ENCODE data around the gene COA6. TPM values are rescaled to one million over a fixed set of nuclear protein-coding genes. Genes with fewer than 3 reads are reported as not detected.
A peak's percentile ranks its signal among the peaks of the same experiment; 100 is the strongest.

Gene COA6
- total and polyA plus RNA-seq, 12 donors, result 22.9 to 84.7 (median 35.6) TPM

GRCh38 chr1:234406871-234407270 is 33.6 kb downstream of the COA6 start:
- Histone ChIP-seq H3K4me1 (replicated peaks in 1 of 2) (no peaks in the 10 kb centered on the region), H3K36me3 (replicated peaks in 1 of 2) (peaks cover 0 to 4% of the 10 kb centered on the region in 2 donors), H3K4me3 (no peak overlapping the region), H3K9me3 (replicated peaks in 1 of 3) (no peaks in the 10 kb centered on the region), H3K27ac (no peak overlapping the region), H3K27me3 (no peaks in the 10 kb centered on the region)
- intact Hi-C loops (cut with DNase I), result no loop called here
- WGBS, 4 donors, result 92 to 97% (median 94%) methylated on average over 4 of the region's 4 CpGs
- no peak for DNase-seq
- TF ChIP-seq POLR2A (IDR thresholded peaks at IDR 0.05) (no peak), CTCF (IDR thresholded peaks at IDR 0.05) (no peak)

- H3K4me3 ChIP-seq, result no peak overlapping the region
- peaks cover 0 to 4% of the 10 kb centered on the region in 2 donors for H3K36me3 ChIP-seq (replicated peaks in 1 of 2)
- no peaks in the 10 kb centered on the region for H3K9me3 ChIP-seq (replicated peaks in 1 of 3)
- H3K4me1 ChIP-seq (replicated peaks in 1 of 2), result no peaks in the 10 kb centered on the region
- H3K27ac ChIP-seq, result no peak overlapping the region
- WGBS, 4 donors, result 93 to 94% (median 93%) methylated on average over 9 of the region's 9 CpGs
- no peak for DNase-seq
- intact Hi-C loops (cut with DNase I), result no loop called here
- H3K27me3 ChIP-seq, result no peaks in the 10 kb centered on the region
- TF ChIP-seq CTCF (IDR thresholded peaks at IDR 0.05), result no peak
- TF ChIP-seq POLR2A (IDR thresholded peaks at IDR 0.05), result no peak
These were observed 35.5 kb downstream of the COA6 start for GRCh38 chr1:234408757-234409156.

- intact Hi-C loops (cut with DNase I), result no loop called here
- Histone ChIP-seq H3K4me1 (replicated peaks in 1 of 2) (no peaks in the 10 kb centered on the region), H3K4me3 (no peak overlapping the region), H3K27me3 (no peaks in the 10 kb centered on the region), H3K36me3 (replicated peaks in 1 of 2) (peaks cover 0 to 4% of the 10 kb centered on the region in 2 donors), H3K27ac (no peak overlapping the region), H3K9me3 (replicated peaks in 1 of 3) (no peaks in the 10 kb centered on the region)
- no peak for TF ChIP-seq POLR2A (IDR thresholded peaks at IDR 0.05)
- TF ChIP-seq CTCF (IDR thresholded peaks at IDR 0.05), result peak in 1 of 6 experiments; percentile 25
- 76 to 82% (median 81%) methylated on average over 5 of the region's 5 CpGs for WGBS, 4 donors
- no peak for DNase-seq
These were observed 36.1 kb downstream of the COA6 start for GRCh38 chr1:234409328-234409727.

GRCh38 chr1:234412830-234413229 is 39.6 kb downstream of the COA6 start:
- no peak for DNase-seq
- Histone ChIP-seq H3K9me3 (replicated peaks in 1 of 3) (no peaks in the 10 kb centered on the region), H3K4me3 (no peak overlapping the region), H3K27ac (no peak overlapping the region), H3K27me3 (no peaks in the 10 kb centered on the region), H3K36me3 (replicated peaks in 1 of 2) (no peaks in the 10 kb centered on the region), H3K4me1 (replicated peaks in 1 of 2) (no peaks in the 10 kb centered on the region)
- WGBS, 4 donors, result 89 to 96% (median 94%) methylated on average over 5 to 11 of the region's 11 CpGs
- intact Hi-C loops (cut with DNase I), result no loop called here
- TF ChIP-seq POLR2A (IDR thresholded peaks at IDR 0.05) (no peak), CTCF (IDR thresholded peaks at IDR 0.05) (no peak)

Measured in adrenal gland (tissue), 12 donors.